HepG2 (cell line): ENCODE measurements around the gene KRTAP20-1. TPM values are rescaled to one million over a fixed set of nuclear protein-coding genes. Genes with fewer than 3 reads are reported as not detected.

Experiments used
- ATAC-seq: fragments of 200-7000 bp; cut with Tn5 transposase; 3 replicates; pipeline ENCODE4 v1.9.1; 2020; ENCODE audit warnings: mild to moderate bottlenecking, moderate library complexity
- BruUV-seq: library from RNA; stranded (reverse); fragments of 400-500 nt; replicated peaks from 2 replicates; lab custom pipeline; 2021; lab: Mats Ljungman, UMichigan
- CTCF ChIA-PET: fragments of 300-600 bp; formaldehyde crosslinking; extraction: SDS; loops from one replicate; lab custom pipeline; 2021; ENCODE audit warnings: low total read pairs, inconsistent platforms, low intra/inter-chr PET ratio; lab: Yijun Ruan, JAX
- POLR2A ChIA-PET: fragments of 350-600 bp; sonication (Branson Sonifier 250); formaldehyde crosslinking; loops from one replicate; lab custom pipeline; 2020; ENCODE audit warnings: antibody characterized with exemption, inconsistent platforms; lab: Yijun Ruan, JAX
- DNase-seq: peaks from one replicate; pipeline ENCODE4 v3.0.0-alpha.2; 2015; ENCODE audit warnings: low spot score
- FAIRE-seq: peaks from 3 replicates; lab custom pipeline; 2011; peaks lifted over from hg19 to GRCh38; lab: Jason Lieb, UNC
- H2AFZ ChIP-seq: one replicate; pipeline ENCODE4 v1.6.1; 2011; ENCODE audit warnings: low read length, inconsistent platforms
- H3K27ac ChIP-seq: fragments of 300-600 bp; 3 replicates; pipeline ENCODE4 v1.8.0; 2011; ENCODE audit warnings: mixed run types, mild to moderate bottlenecking, mixed read lengths, low read length, inconsistent platforms; ENCODE audit not compliant: insufficient read depth; ENCODE audit errors: extremely low read length
- H3K27me3 ChIP-seq, 2 experiments: fragments of 200-600 bp in 1 of 2; 2 replicates in 1 of 2; 3 replicates in 1 of 2; pipeline versions ENCODE4 v1.6.0 to v1.8.0; 2011; ENCODE audit warnings: low read length in 2 of 2, mild to moderate bottlenecking in 2 of 2, moderate library complexity in 2 of 2, inconsistent platforms in 1 of 2; ENCODE audit not compliant: insufficient read depth in 2 of 2, control insufficient read depth in 1 of 2
- H3K36me3 ChIP-seq, 2 experiments: fragments of 200-600 bp in 1 of 2; replicated peaks in 1 of 2; 2 replicates in 1 of 2; 3 replicates in 1 of 2; pipeline versions ENCODE4 v1.5.1 to v1.8.0; 2011; ENCODE audit warnings: low read length in 2 of 2, inconsistent platforms in 1 of 2; ENCODE audit not compliant: insufficient read depth in 2 of 2, control insufficient read depth in 1 of 2
- H3K4me1 ChIP-seq: 2 replicates; pipeline ENCODE4 v1.5.1; 2012; ENCODE audit warnings: low read length, inconsistent platforms; ENCODE audit not compliant: insufficient read depth
- H3K4me2 ChIP-seq: 2 replicates; pipeline ENCODE4 v1.6.0; 2011; ENCODE audit warnings: low read depth, low read length, inconsistent platforms
- H3K4me3 ChIP-seq, 3 experiments: fragments of 200-600 bp in 1 of 3; sonication (generic), shearing (Covaris generic) in 1 of 3; replicated peaks in 1 of 3; 2 replicates each; pipeline ENCODE4 v1.5.1; 2011 to 2016; ENCODE audit warnings: low read length in 3 of 3, inconsistent platforms in 2 of 3, low read depth in 2 of 3, mild to moderate bottlenecking in 2 of 3, control low read depth in 1 of 3, mixed read lengths in 1 of 3; ENCODE audit not compliant: insufficient read depth in 1 of 3
- H3K79me2 ChIP-seq: one replicate; pipeline ENCODE4 v1.6.1; 2011; ENCODE audit warnings: low read length, inconsistent platforms; ENCODE audit not compliant: insufficient read depth
- H3K9ac ChIP-seq: 2 replicates; pipeline ENCODE4 v1.6.0; 2011; ENCODE audit warnings: mild to moderate bottlenecking, low read depth, low read length, inconsistent platforms; ENCODE audit not compliant: insufficient read depth
- H3K9me3 ChIP-seq: 2 replicates; pipeline ENCODE4 v1.5.1; 2012; ENCODE audit warnings: mild to moderate bottlenecking, low read length
- H4K20me1 ChIP-seq: 2 replicates; pipeline ENCODE4 v1.6.0; 2011; ENCODE audit warnings: inconsistent platforms, mild to moderate bottlenecking, low read length, moderate library complexity; ENCODE audit not compliant: insufficient read depth
- ELF3 ChIP-seq: IDR thresholded peaks from 2 replicates; pipeline ENCODE4 v1.6.1; 2016; ENCODE audit warnings: missing genetic modification reagents, missing compliant biosample characterization
- PRDM4 ChIP-seq: sonication (generic); formaldehyde crosslinking; IDR thresholded peaks from 2 replicates; pipeline ENCODE4 v1.9.0; 2021; ENCODE audit warnings: missing genetic modification reagents, borderline replicate concordance
- RFXANK ChIP-seq: IDR thresholded peaks from 2 replicates; pipeline ENCODE4 v1.6.1; 2016
- SMAD9 ChIP-seq: sonication (generic); formaldehyde crosslinking; IDR thresholded peaks from 2 replicates; pipeline ENCODE4 v1.5.1; 2020; ENCODE audit warnings: mild to moderate bottlenecking, missing genetic modification reagents
- SOX13 ChIP-seq, 3 experiments: fragments of 450-650 bp in 1 of 3; sonication (generic) in 1 of 3; formaldehyde crosslinking in 1 of 3; IDR thresholded peaks in 2 of 3; conservative IDR thresholded peaks in 1 of 3; 2 replicates each; pipeline versions ENCODE4 v1.5.0 to v1.6.1; 2016 to 2020; ENCODE audit warnings: antibody characterized with exemption in 1 of 3, mild to moderate bottlenecking in 1 of 3, missing compliant biosample characterization in 1 of 3, missing genetic modification reagents in 1 of 3, moderate library complexity in 1 of 3
- TEF ChIP-seq: sonication (generic); formaldehyde crosslinking; IDR thresholded peaks from 2 replicates; pipeline ENCODE4 v1.5.0; 2020; ENCODE audit warnings: missing genetic modification reagents
- ZNF317 ChIP-seq: sonication (generic); formaldehyde crosslinking; IDR thresholded peaks from 2 replicates; pipeline ENCODE4 v1.5.0; 2020; ENCODE audit warnings: mild to moderate bottlenecking, missing genetic modification reagents
- ZNF574 ChIP-seq: sonication (generic); formaldehyde crosslinking; IDR thresholded peaks from 2 replicates; pipeline ENCODE4 v1.4.0; 2020; ENCODE audit warnings: missing genetic modification reagents
- ZNF646 ChIP-seq: sonication (generic); formaldehyde crosslinking; IDR thresholded peaks from 2 replicates; pipeline ENCODE4 v1.9.0; 2021; ENCODE audit warnings: mild to moderate bottlenecking, missing genetic modification reagents
- ZNF879 ChIP-seq: sonication (generic); formaldehyde crosslinking; IDR thresholded peaks from 2 replicates; pipeline ENCODE4 v1.8.1; 2023; ENCODE audit warnings: missing genetic modification reagents
- WGBS: methylation state at CpG from one replicate; pipeline ENCODE4 v1.1.6; 2017; ENCODE audit warnings: low lambda C conversion rate; 5-methylcytosine and 5-hydroxymethylcytosine counted together
- in situ Hi-C: cut with HindIII; loops from 2 replicates; pipeline ENCODE4 v1.10.0; 2017; ENCODE audit warnings: low pct_unique_long_range_greater_than_20kb; ENCODE audit not compliant: extremely low pct_ligation_motif_present
- intact Hi-C: fragments of 100-400 bp; cut with micrococcal nuclease; formaldehyde crosslinking; loops from one replicate; pipeline ENCODE4 v1.10.0; 2022; ENCODE audit not compliant: unreplicated experiment
- polyA plus RNA-seq, 8 experiments: library from polyadenylated mRNA; depleted of rRNA in 3 of 8; stranded (reverse) in 7 of 8; unstranded in 1 of 8; fragments of >200 nt; fragmentation: Illumina TruSeq in 4 of 8; extraction: Trizol in 4 of 8; gene quantifications; 2 replicates each; pipeline versions ENCODE4 v1.2.1 to v1.2.3, GENCODE V29; 2011 to 2016; ENCODE audit warnings: low read depth in 4 of 8, missing spikeins in 1 of 8, mixed read lengths in 1 of 8; ENCODE audit not compliant: insufficient read depth in 1 of 8
- total RNA-seq, 5 experiments: library from RNA; depleted of rRNA; stranded (reverse); fragments of >200 nt; fragmentation: Illumina TruSeq; extraction: Trizol; gene quantifications; 2 replicates each; pipeline ENCODE4 v1.2.3, GENCODE V29; 2016; ENCODE audit warnings: low read depth in 1 of 5

Gene KRTAP20-1
- total and polyA plus RNA-seq, 2 of the 13 experiments (the other 11 are each of a cell fraction or from before 2014, with no cell fraction given) = not detected

GRCh38 chr21:30605968-30606367 lies 10.3 kb upstream of the KRTAP20-1 start (continued):
- TF ChIP-seq PRDM4 (CRISPR knock-in tag) (no peak), ZNF317 (CRISPR knock-in tag) (no peak), RFXANK (CRISPR knock-in tag) (no peak), ZNF879 (CRISPR knock-in tag) (no peak)

GRCh38 chr21:30612132-30612531 lies 4.1 kb upstream of the KRTAP20-1 start:
- 33% methylated on average over 2 of the region's 2 CpGs for WGBS
- no peak overlapping the region for H3K27ac ChIP-seq
- no peak overlapping the region for H3K4me2 ChIP-seq
- no peaks in the 10 kb centered on the region for H3K79me2 ChIP-seq
- H3K4me3 ChIP-seq = no peak overlapping the region
- no TSS peak for BruUV-seq
- ChIA-PET POLR2A (no interaction called here), CTCF (no interaction called here)
- no peak overlapping the region for H2AFZ ChIP-seq
- H3K9ac ChIP-seq = no peak overlapping the region
- no peaks in the 10 kb centered on the region for H3K36me3 ChIP-seq
- intact Hi-C loops = no loop called here
- FAIRE-seq (no peak), DNase-seq (no peak), ATAC-seq (no peak)
- in situ Hi-C loops = no loop called here
- no peaks in the 10 kb centered on the region for H3K4me1 ChIP-seq
- H3K9me3 ChIP-seq = peaks cover 93% of the 10 kb centered on the region
- no peaks in the 10 kb centered on the region for H3K27me3 ChIP-seq
- no peaks in the 10 kb centered on the region for H4K20me1 ChIP-seq
- TF ChIP-seq ELF3 (CRISPR knock-in tag) = no peak
- TF ChIP-seq SOX13 (IDR thresholded peaks at IDR 0.05) = no peak
- no peak for TF ChIP-seq SOX13 (CRISPR knock-in tag; conservative IDR thresholded peaks at IDR 0.05 in 1 of 2, IDR thresholded peaks at IDR 0.05 in 1 of 2)
- TF ChIP-seq SMAD9 (CRISPR knock-in tag) = no peak
- no peak for TF ChIP-seq TEF (CRISPR knock-in tag)
- TF ChIP-seq ZNF574 = no peak
- TF ChIP-seq ZNF646 (CRISPR knock-in tag) = no peak
